Activated naive CD8-positive, alpha-beta T cell treated with anti-CD3 and anti-CD28 coated beads, Interleukin-2, amount 50 U/mL, for 24 hours (primary cell): ENCODE results near the gene TCF4.

Experiments used
- ATAC-seq: fragments of 150-1000 bp; cut with Tn5 transposase; one replicate; pipeline ENCODE4 v1.10.0; 2021
- DNase-seq: peaks from one replicate; pipeline ENCODE4 v3.0.0; 2021
- H3K27ac Mint-ChIP-seq: one replicate; pipeline ENCODE4 v1.8.0; 2021; ENCODE audit warnings: mild to moderate bottlenecking, mixed read lengths
- H3K27me3 Mint-ChIP-seq: one replicate; pipeline ENCODE4 v1.8.0; 2021; ENCODE audit warnings: mixed read lengths
- H3K36me3 Mint-ChIP-seq: one replicate; pipeline ENCODE4 v1.8.0; 2021; ENCODE audit warnings: low read depth, mixed read lengths
- H3K4me1 Mint-ChIP-seq: one replicate; pipeline ENCODE4 v1.8.0; 2021; ENCODE audit warnings: mixed read lengths
- H3K4me3 Mint-ChIP-seq: one replicate; pipeline ENCODE4 v1.8.0; 2021; ENCODE audit warnings: mild to moderate bottlenecking, moderate library complexity, mixed read lengths
- H3K9me3 Mint-ChIP-seq: one replicate; pipeline ENCODE4 v1.8.0; 2021; ENCODE audit warnings: mixed read lengths

The TCF4 gene

DNA sequence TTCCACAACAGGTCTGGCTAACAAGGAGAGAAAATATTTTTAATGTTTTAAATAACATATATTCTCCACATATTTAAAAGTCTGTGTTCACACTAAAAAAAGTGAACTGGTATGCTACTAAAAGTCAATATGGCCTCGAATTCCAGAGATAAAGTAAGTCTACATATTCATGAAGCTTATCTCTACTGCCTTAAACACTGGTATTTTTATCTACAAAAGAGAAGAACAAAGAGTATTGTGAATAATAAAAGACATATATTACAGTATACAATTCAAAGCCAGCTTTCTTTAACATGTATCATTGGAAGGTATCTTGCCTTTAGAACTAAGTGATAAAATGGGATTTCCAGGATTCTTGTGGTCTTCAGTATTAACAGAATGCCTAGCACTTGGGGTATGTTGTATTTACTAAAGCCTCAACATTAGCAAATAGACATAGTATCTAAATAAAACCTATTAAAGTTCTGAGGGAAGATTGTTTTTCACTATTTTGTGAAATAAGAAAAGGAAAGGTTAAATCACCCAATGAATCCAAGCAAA lies 325.9 kb downstream of the TCF4 start:
- no peak overlapping the region for H3K27ac Mint-ChIP-seq
- H3K27me3 Mint-ChIP-seq, result no peaks in the 10 kb centered on the region
- H3K4me3 Mint-ChIP-seq, result no peak overlapping the region
- peaks cover 6% of the 10 kb centered on the region for H3K4me1 Mint-ChIP-seq
- ATAC-seq (no peak), DNase-seq (no peak)
- no peaks in the 10 kb centered on the region for H3K9me3 Mint-ChIP-seq
- H3K36me3 Mint-ChIP-seq, result no peaks in the 10 kb centered on the region

DNA sequence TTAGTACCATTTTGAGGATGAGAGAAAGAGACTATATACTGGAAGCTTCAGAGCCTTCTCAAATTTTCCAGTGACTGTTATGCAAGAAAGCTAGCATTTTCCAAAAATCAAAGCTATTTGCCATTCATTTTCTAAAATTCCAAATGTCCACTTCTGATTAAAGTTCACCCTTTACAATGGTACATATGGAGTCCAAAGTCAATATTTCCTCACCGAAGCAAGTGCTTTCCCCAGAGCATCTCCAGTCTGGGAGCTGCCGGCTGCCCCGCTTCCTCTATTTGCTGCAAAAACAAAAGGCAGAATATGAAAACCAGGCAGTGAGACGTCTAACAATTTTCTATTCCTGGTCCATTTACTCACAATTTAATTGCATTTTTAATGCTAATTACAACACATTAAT lies 326.7 kb downstream of the TCF4 start:
- H3K36me3 Mint-ChIP-seq, result no peaks in the 10 kb centered on the region

DNA sequence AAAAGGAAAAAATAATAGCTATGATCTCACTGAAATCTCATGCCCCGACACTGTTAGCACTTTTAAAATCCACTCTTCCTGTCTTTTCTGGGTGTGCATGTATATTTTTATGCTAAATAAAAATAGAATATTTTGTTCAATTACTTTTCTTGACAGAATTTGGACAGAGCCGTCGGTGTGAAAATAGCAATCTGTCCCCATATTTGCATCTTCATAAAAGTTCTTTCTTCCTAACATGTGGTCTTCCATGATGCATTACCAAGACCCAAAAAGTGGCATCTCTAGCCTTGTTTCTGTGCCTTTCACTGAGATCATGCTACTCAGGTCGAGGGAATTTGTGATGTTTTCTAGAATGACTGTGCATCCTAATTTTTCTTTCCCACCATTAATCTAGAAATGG lies 329.9 kb downstream of the TCF4 start:
- no peaks in the 10 kb centered on the region for H3K9me3 Mint-ChIP-seq
- DNase-seq, result no peak
- no peak for ATAC-seq
- H3K27me3 Mint-ChIP-seq, result peaks cover 2% of the 10 kb centered on the region
- H3K27ac Mint-ChIP-seq, result no peak overlapping the region
- peaks cover 2% of the 10 kb centered on the region for H3K36me3 Mint-ChIP-seq
- H3K4me3 Mint-ChIP-seq, result no peak overlapping the region
- H3K4me1 Mint-ChIP-seq, result no peaks in the 10 kb centered on the region

More for the DNA sequence above, 326.7 kb downstream of the TCF4 start:
- no peak for DNase-seq
- no peaks in the 10 kb centered on the region for H3K27me3 Mint-ChIP-seq
- H3K4me3 Mint-ChIP-seq, result no peak overlapping the region
- H3K27ac Mint-ChIP-seq, result no peak overlapping the region
- H3K4me1 Mint-ChIP-seq, result no peaks in the 10 kb centered on the region
- no peaks in the 10 kb centered on the region for H3K9me3 Mint-ChIP-seq
- no peak for ATAC-seq

DNA sequence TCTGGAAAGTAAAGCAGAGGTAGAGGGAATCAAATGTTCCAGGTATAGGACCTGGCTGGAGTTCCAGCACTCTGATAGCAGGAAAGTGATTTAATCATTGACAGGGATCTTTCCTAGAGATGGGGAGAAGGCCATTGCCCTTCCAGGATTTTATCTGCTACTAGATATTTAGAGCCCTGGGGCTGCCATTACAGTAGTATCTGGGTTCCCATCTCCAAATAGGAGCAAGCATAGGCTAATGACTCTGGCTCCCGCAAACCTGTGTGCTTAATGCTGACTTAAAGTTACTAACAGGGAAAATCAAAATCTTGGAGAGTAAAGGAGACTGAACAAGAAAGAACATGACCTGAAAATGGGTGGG lies 331.1 kb downstream of the TCF4 start:
- no peak for ATAC-seq
- DNase-seq, result no peak
- Mint-ChIP-seq H3K36me3 (peaks cover 2% of the 10 kb centered on the region), H3K27ac (no peak overlapping the region), H3K4me1 (no peaks in the 10 kb centered on the region), H3K27me3 (peaks cover 2% of the 10 kb centered on the region), H3K4me3 (no peak overlapping the region), H3K9me3 (no peaks in the 10 kb centered on the region)

DNA sequence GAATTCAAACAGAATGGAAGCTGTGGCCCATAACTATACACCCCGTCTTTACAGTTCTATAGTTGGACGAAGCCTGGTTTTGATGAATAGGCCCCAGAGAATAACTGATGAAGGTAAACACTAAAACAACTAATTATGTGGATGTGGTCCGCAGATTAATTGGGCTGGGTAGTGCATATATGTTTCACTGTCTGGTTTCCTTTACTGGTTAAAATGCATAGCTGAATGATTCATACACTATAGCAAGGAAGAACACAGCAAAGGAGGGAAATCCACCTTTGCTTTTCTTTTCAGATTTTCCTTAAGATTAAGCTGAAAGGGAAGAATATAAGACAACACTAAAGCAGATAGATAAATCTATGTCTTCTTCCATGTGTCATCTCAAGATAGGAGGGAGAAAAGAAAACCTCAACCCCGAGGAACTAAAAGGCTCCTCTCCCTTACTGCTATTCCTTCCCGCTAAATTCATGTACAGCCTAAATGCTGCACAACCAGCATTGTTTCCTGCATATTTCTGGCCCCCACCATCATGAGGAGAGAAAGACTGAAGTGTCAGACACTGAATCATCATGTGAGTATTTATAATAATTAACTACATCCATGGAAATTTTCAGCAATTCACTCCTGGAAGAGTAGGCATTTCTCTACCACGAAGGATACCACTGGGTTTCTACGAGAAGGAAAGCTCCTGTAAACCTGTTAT lies 331.6 kb downstream of the TCF4 start:
- Mint-ChIP-seq H3K9me3 (no peaks in the 10 kb centered on the region), H3K4me1 (no peaks in the 10 kb centered on the region), H3K27ac (no peak overlapping the region), H3K27me3 (peaks cover 2% of the 10 kb centered on the region), H3K4me3 (no peak overlapping the region), H3K36me3 (peaks cover 2% of the 10 kb centered on the region)
- ATAC-seq (no peak), DNase-seq (no peak)

DNA sequence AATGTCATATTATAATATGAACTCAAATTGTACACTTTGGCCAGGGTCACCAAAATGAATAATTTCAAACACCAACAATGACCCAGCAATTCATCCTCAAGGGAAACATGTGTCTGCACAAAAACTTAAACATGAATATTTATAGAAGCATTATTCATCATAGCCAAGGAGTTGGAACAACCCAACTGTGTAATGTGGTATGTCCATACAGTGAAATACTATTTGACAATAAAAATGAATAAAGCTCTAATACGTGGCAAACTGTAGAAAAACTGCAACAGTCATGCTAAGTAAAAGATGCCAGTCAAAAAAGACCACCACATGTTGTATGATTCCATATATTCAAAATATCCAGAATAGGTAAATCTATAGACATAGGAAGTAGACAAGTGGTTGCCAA lies 334.2 kb downstream of the TCF4 start:
- Mint-ChIP-seq H3K36me3 (peaks cover 2% of the 10 kb centered on the region), H3K4me3 (no peak overlapping the region), H3K9me3 (no peaks in the 10 kb centered on the region), H3K27me3 (peaks cover 2% of the 10 kb centered on the region), H3K27ac (no peak overlapping the region), H3K4me1 (no peaks in the 10 kb centered on the region)
- DNase-seq (no peak), ATAC-seq (no peak)

DNA sequence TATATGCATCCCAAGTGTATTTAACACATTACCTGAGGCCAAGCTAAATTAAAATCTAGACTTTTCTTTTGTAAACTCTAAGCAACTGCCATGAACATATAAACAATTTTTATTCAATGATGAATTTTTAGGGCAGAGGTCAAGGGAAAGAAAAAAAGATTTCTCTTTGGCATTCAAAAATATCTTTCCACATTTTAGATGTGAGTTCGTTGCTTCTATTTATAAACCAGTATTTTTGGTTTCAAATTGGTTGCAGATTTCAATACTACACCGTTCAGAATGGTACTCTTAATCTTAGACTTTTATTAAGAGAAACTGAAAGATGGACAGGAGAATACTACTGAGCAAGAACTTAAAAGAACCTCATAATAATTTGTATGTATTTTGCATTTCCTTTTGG lies 335.1 kb downstream of the TCF4 start:
- peaks cover 2% of the 10 kb centered on the region for H3K36me3 Mint-ChIP-seq
- no peak for ATAC-seq
- no peak overlapping the region for H3K27ac Mint-ChIP-seq

DNA sequence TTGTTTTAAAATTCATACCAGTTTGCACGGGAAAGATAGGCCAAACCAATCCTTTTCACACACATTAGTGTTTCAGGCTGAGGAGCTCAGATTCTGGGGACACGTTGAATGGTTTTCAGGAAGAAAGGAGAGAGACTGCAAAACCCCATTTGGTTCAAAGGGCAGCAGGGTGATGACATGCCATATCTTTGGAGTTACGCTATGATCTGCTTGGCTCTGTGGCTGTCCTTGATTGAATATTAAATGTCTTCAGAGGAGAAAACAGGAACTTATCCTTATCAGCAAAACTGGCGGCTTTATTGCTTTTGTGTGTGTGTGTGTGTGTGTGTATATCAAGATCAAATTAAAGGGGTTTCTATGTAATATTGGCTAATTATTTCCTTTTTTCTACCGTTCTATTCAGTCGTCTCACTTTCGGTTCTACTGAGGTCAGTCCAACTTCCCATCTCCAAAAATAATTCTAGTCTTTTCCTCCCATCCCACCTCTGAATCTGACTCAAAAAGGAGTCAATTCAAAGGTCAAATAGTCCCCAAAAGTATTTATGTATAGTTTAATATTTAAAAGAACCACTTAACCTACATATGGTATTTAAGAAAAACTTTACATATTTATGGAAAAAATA lies 335.8 kb downstream of the TCF4 start:
- peaks cover 2% of the 10 kb centered on the region for H3K36me3 Mint-ChIP-seq
- no peak overlapping the region for H3K27ac Mint-ChIP-seq
- DNase-seq (no peak), ATAC-seq (no peak)
- H3K4me1 Mint-ChIP-seq, result no peaks in the 10 kb centered on the region
- no peaks in the 10 kb centered on the region for H3K9me3 Mint-ChIP-seq
- H3K27me3 Mint-ChIP-seq, result peaks cover 2% of the 10 kb centered on the region
- H3K4me3 Mint-ChIP-seq, result no peak overlapping the region

More for the DNA sequence above, 335.1 kb downstream of the TCF4 start:
- Mint-ChIP-seq H3K4me3 (no peak overlapping the region), H3K9me3 (no peaks in the 10 kb centered on the region), H3K27me3 (peaks cover 2% of the 10 kb centered on the region), H3K4me1 (no peaks in the 10 kb centered on the region)
- DNase-seq, result no peak

DNA sequence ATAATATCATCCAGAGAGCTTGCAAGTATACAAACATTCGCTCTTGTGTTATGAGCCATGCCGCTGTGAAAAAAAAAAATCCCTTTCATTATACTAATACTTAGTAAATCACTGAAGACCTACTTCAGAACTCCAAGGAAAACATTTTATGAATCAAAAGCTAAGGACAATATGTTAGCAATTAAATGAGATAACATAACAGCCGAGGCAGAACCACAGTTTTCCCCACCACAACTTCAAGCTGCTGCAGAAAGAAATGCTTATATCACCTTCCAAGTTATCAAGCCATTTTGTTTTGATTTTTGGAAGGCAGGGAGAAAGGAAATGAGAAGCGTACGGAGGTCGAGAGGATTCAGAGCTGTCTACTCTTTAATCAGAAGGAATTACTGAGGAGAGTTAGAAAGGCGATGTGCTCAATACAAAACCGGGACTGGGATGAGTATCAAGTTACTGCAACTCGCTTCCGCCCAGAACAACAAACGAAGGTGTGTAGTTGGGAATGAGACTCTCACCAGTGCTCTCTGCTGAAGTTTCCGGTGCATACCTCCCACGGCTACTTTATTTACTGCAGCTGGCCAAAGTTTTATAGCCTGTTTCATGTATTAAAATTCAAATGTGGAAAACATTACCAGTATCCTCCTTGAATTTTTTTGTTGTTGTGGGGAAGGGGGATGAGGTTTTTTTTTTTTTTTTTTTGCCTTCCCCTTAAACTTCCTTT lies 336.6 kb downstream of the TCF4 start:
- H3K4me3 Mint-ChIP-seq, result no peak overlapping the region
- H3K36me3 Mint-ChIP-seq, result peaks cover 2% of the 10 kb centered on the region

DNA sequence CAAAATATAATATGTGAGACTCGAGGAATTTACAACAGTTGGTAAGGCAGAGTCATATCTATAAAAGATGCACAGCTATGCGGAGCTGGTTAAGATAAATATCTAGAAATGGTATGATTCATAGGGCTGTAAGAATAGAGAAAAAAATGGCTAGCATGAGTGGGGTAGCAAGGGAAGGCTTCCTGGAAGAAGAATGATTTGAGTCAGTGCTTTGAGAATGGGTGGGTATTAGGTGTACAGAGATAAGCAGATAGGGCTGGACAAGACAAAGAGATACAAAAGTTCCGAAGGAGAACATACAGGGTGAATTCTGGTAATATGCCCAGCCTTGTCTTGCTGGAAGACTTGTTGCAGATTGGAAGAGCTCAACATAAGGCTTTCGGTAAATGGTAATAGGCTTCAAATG lies 337.2 kb downstream of the TCF4 start:
- Mint-ChIP-seq H3K4me1 (no peaks in the 10 kb centered on the region), H3K27me3 (peaks cover 2% of the 10 kb centered on the region), H3K9me3 (no peaks in the 10 kb centered on the region), H3K36me3 (peaks cover 2% of the 10 kb centered on the region), H3K4me3 (no peak overlapping the region), H3K27ac (no peak overlapping the region)
- DNase-seq (no peak), ATAC-seq (peak; percentile 10)

More for the DNA sequence above, 336.6 kb downstream of the TCF4 start:
- Mint-ChIP-seq H3K9me3 (no peaks in the 10 kb centered on the region), H3K27me3 (peaks cover 2% of the 10 kb centered on the region), H3K27ac (peak overlapping the region; percentile 29), H3K4me1 (no peaks in the 10 kb centered on the region)
- DNase-seq (no peak), ATAC-seq (no peak)

DNA sequence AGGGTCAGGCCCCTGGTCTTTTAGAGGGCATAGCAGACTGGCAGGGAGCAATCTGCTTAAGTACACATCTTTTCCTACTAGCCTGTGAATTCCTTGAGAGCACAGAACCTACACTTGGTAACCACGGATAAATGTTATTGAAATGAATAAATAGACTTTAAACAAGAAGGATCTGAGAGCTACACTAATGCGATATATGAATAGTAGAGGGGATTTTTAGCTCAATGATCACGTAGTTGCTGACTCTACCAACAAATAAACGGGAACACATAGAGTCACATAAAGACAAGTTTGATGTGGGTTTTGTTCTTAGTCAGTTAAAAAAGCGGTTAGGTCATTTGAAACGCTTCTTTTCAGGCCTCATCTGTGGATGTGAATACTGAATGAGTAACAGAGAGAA lies 338.4 kb downstream of the TCF4 start:
- H3K27me3 Mint-ChIP-seq, result peaks cover 2% of the 10 kb centered on the region
- H3K27ac Mint-ChIP-seq, result peak overlapping the region; percentile 17
- no peaks in the 10 kb centered on the region for H3K9me3 Mint-ChIP-seq
- no peak overlapping the region for H3K4me3 Mint-ChIP-seq
- H3K36me3 Mint-ChIP-seq, result peaks cover 2% of the 10 kb centered on the region
- no peaks in the 10 kb centered on the region for H3K4me1 Mint-ChIP-seq
- ATAC-seq, result peak; percentile 28
- DNase-seq, result no peak

DNA sequence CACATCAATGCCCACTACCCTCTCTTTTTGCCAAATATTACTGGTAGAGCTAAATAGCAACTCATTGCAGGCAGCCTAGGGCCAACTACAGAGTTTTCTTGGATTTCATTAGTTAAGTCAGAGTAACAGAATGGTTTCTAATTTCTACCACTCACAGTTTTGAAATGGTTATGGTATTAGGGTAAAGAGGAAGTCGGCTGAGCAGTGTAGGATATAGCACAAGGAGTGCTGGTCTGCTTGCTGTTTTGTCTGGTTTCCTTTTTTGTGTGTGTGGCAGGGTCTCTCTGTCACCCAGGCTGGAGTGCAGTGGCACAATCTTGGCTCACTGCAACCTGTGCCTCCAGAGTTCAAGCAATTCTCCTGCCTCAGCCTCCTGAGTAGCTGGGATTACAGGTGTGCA lies 339.5 kb downstream of the TCF4 start:
- Mint-ChIP-seq H3K27me3 (no peaks in the 10 kb centered on the region), H3K27ac (no peak overlapping the region), H3K9me3 (no peaks in the 10 kb centered on the region), H3K4me3 (no peak overlapping the region), H3K36me3 (no peaks in the 10 kb centered on the region), H3K4me1 (no peaks in the 10 kb centered on the region)
- DNase-seq (no peak), ATAC-seq (no peak)

DNA sequence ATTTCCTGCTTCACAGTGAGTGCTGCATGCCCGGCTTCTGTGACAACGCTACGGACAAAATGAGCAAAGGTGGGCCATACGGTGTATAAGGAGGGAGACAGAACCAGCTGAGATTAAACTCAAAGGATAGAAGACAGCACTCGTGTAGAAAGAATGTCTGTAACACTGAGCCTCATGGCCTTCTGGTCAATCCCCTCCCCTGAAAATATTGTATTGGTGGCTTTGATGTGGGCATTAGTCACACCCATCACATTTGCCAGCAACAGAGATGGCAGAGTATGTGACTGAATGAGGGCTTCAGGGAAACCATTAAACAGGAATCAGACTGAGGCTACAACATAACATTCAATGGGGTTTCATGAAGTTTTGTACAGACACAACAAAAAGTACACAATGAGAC lies 341.0 kb downstream of the TCF4 start:
- Mint-ChIP-seq H3K9me3 (no peaks in the 10 kb centered on the region), H3K27me3 (no peaks in the 10 kb centered on the region), H3K4me1 (no peaks in the 10 kb centered on the region), H3K27ac (no peak overlapping the region), H3K4me3 (no peak overlapping the region), H3K36me3 (no peaks in the 10 kb centered on the region)
- DNase-seq, result no peak
- no peak for ATAC-seq

DNA sequence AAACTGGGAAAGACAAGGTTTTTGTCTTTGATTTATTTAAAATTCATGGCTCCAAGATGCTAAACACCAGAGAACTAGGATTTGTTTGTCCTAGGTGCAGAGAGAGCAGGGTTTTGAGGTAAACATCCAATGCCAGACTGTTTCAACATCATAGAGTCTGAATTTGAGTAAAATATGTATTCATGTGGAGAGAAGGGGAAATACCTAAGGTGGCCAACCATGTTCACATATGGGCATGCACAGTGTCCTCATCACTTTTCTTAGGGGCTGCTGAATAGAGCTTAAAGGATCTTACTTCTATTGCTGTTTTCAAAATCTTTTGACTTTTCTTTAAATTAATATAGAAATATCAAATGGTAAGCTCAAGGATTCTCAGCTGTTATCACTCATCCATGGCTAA lies 341.7 kb downstream of the TCF4 start:
- Mint-ChIP-seq H3K9me3 (no peaks in the 10 kb centered on the region), H3K27me3 (no peaks in the 10 kb centered on the region), H3K36me3 (no peaks in the 10 kb centered on the region), H3K4me3 (no peak overlapping the region), H3K27ac (no peak overlapping the region), H3K4me1 (no peaks in the 10 kb centered on the region)
- DNase-seq (no peak), ATAC-seq (no peak)

DNA sequence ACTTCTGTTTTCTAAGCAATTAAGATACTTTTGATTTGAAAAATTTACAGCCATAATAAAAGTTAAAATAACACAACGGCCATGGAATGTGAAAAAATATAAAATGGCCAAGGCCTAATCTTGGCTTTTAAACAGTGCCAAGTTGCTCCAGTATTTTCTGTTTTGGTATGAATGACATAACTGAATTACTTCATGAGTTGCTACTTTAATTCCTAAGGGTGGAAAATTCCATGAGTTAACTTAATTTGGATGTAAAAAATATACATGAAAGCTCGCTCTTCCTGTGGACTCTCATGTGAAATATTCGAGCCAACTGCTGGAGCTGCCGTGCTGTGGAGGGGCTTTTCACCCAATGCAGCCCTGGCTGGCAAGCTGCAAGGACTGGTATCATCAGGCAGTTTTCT lies 342.8 kb downstream of the TCF4 start:
- DNase-seq, result no peak
- ATAC-seq, result no peak
- no peaks in the 10 kb centered on the region for H3K4me1 Mint-ChIP-seq
- H3K27me3 Mint-ChIP-seq, result no peaks in the 10 kb centered on the region
- no peaks in the 10 kb centered on the region for H3K9me3 Mint-ChIP-seq
- H3K4me3 Mint-ChIP-seq, result no peak overlapping the region
- no peak overlapping the region for H3K27ac Mint-ChIP-seq
- no peaks in the 10 kb centered on the region for H3K36me3 Mint-ChIP-seq
